Measurements from ENCODE around the gene TMEM92.
A peak's percentile ranks its signal among the peaks of the same experiment; 100 is the strongest.
"Not testable (repeated sequence)": the region's sequence is repeated elsewhere in the genome, so short reads cannot be mapped to it uniquely, and the experiment has no call there.

The TMEM92 gene

DNA sequence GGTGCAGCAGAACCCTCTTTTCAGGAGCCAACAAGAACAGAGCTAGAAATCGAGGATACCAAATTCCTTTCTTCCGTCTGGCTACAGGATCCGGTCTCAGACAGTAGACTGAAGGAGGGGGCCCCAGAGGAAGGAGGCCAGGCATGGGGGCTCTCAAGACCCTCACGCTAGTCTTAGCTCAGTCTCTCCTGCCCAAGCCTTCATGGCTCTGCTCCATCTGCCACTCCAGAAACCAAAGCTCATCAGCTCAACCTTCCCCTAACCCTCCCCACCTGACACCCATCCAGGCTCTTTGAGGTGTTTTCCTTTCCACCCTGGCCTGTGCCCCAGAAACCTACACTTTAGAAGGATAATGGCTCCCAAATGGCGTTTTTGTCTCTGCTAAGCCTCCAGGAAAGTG lies 6.2 kb upstream of the TMEM92 start:
- no peak overlapping the region for H3K4me3 ChIP-seq (ENCODE audit: severe bottlenecking)
- no peak for ATAC-seq (ENCODE audit: low read depth)
- H3K36me3 ChIP-seq (ENCODE audit: low read depth), result no peaks in the 10 kb centered on the region
- H3K4me1 ChIP-seq (ENCODE audit: insufficient read depth, poor library complexity, severe bottlenecking), result peaks cover 9% of the 10 kb centered on the region
- H3K27ac ChIP-seq (ENCODE audit: poor library complexity, severe bottlenecking), result no peak overlapping the region
- H3K9me3 ChIP-seq (ENCODE audit: severe bottlenecking), result no peaks in the 10 kb centered on the region
- no peaks in the 10 kb centered on the region for H3K27me3 ChIP-seq (ENCODE audit: insufficient read depth, poor library complexity, severe bottlenecking)
- peak; percentile 23 for DNase-seq (ENCODE audit: low spot score)
- TF ChIP-seq, protein P1, sequence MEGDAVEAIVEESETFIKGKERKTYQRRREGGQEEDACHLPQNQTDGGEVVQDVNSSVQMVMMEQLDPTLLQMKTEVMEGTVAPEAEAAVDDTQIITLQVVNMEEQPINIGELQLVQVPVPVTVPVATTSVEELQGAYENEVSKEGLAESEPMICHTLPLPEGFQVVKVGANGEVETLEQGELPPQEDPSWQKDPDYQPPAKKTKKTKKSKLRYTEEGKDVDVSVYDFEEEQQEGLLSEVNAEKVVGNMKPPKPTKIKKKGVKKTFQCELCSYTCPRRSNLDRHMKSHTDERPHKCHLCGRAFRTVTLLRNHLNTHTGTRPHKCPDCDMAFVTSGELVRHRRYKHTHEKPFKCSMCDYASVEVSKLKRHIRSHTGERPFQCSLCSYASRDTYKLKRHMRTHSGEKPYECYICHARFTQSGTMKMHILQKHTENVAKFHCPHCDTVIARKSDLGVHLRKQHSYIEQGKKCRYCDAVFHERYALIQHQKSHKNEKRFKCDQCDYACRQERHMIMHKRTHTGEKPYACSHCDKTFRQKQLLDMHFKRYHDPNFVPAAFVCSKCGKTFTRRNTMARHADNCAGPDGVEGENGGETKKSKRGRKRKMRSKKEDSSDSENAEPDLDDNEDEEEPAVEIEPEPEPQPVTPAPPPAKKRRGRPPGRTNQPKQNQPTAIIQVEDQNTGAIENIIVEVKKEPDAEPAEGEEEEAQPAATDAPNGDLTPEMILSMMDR (IDR thresholded peaks at IDR 0.05; ENCODE audit: poor library complexity, severe bottlenecking), result no peak

DNA sequence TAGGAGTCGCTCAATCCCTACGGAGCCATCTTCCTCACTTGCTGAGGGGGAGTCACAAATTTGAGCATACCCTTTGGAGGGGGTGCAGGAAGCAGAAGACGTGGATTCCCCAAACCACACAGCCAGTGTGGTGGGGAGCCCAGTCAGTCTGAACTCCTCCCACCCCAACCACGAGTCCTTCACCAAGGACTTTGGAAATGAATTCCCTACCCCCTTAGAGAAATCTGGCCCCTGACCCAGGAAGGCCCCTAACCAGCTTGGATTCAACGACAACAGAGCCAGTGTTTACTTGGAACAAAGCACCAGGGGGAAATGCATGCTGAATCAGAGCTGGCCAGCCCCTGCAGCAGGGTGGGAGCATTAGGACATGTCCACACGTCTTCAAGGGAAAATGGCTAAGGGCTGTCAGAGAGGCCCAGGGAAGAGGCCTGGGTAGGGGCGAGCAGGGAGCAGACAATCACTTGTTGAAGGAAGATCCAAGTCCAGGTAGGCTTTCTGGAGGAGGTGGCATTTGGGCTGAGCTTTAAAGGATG lies 5.5 kb upstream of the TMEM92 start:
- TF ChIP-seq, protein P1 (IDR thresholded peaks at IDR 0.05; ENCODE audit: poor library complexity, severe bottlenecking), result no peak
- ATAC-seq (ENCODE audit: low read depth) (no peak), DNase-seq (ENCODE audit: low spot score) (peak; percentile 24)
- Histone ChIP-seq H3K9me3 (ENCODE audit: severe bottlenecking) (no peaks in the 10 kb centered on the region), H3K27ac (ENCODE audit: poor library complexity, severe bottlenecking) (no peak overlapping the region), H3K36me3 (ENCODE audit: low read depth) (no peaks in the 10 kb centered on the region), H3K27me3 (ENCODE audit: insufficient read depth, poor library complexity, severe bottlenecking) (no peaks in the 10 kb centered on the region), H3K4me3 (ENCODE audit: severe bottlenecking) (no peak overlapping the region), H3K4me1 (ENCODE audit: insufficient read depth, poor library complexity, severe bottlenecking) (peaks cover 12% of the 10 kb centered on the region)

DNA sequence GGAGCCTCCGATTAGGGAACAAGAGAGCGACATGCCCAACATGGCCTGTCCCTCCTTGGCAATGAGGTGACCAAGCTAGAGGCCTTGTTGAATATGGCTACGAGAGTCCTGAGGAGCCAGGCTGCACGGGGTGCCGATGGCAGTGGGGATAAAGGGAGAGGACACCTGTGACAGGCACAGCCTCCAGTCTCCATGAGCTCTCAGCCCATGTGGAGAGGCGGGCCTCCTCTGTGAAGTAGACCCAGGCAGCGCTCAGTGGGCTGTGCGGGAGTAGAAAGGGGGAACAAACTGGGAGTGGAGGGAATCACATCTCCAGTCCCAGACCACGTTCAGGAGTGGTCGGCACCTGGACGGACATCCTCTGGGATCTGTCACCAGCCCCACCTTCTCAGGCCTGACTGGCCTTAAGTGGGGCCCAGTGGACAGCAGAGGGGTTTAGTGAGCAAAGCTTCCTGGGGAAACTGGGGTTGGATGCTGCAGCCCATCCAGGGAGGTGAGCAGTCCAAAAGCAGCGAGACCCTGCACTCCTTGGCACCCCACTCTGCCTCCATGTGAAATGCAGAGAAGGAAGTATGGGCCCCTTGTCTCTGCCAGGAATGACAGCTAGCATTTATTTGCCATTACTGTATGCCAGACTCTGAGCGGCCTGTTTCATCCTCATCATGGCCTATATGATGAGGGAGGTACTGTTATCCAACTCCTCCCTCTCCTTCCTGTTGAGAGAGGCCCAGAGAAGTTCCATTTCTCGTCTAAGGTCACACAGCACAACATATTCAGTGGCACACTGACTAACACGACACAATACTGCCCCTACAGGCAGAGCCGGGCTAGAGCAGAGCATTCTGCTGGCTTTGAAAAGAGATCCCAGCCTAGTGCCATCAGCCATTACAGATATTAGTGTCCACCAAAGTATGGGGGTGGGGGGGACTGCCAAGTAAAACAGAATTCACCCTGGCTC lies 4.5 kb upstream of the TMEM92 start:
- Histone ChIP-seq H3K4me1 (ENCODE audit: insufficient read depth, poor library complexity, severe bottlenecking) (peaks cover 16% of the 10 kb centered on the region), H3K4me3 (ENCODE audit: severe bottlenecking) (no peak overlapping the region), H3K27ac (ENCODE audit: poor library complexity, severe bottlenecking) (no peak overlapping the region), H3K9me3 (ENCODE audit: severe bottlenecking) (no peaks in the 10 kb centered on the region), H3K27me3 (ENCODE audit: insufficient read depth, poor library complexity, severe bottlenecking) (no peaks in the 10 kb centered on the region), H3K36me3 (ENCODE audit: low read depth) (no peaks in the 10 kb centered on the region)
- TF ChIP-seq, protein P1 (IDR thresholded peaks at IDR 0.05; ENCODE audit: poor library complexity, severe bottlenecking), result peak; percentile 83
- ATAC-seq (ENCODE audit: low read depth) (peak; percentile 54), DNase-seq (ENCODE audit: low spot score) (peak; percentile 48)

DNA sequence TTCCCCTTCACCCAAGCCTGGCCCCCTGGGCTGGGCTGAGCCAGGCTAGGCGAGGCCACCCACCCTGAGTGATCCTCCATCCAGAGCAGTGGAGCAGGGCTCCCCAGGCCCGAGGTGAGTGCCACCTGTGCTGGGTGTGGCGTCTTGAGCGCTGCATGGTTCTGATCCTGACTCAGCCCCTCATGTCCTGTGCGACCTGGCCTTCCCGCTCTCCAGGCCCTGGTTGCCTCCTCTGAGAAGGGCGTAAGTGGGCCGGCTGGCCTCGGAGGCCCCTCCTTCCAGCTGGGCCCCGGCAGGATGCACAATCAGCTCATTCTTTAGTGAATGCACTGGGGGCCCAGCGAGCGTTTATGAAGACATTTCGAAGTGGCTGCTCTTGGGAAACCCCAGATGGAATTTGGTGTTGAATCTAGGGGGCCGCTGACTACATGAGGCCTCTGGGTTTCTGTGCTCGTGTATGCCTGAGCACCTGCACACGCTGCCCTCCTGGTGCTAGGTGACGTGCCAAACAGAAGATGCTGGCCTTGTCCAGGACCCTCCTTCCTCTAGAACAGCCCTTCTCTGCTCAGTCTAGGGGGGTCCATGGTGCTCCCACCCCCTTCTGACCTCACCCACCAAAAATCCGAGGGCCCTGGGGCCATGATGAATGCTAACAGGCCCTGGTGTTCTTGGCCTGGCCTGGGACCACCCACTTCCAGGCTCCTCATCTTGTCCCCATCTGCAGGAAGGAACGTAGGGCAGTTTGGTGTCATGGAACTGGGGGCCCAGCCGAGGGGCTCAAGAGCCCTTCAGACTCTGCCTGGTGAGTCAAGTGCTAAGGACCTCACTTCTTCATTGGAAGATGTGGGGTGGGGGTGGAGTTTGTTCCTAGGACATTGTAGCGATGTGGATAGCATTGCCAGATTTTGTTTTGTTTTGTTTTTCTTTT lies 3.6 kb upstream of the TMEM92 start:
- H3K36me3 ChIP-seq (ENCODE audit: low read depth), result no peaks in the 10 kb centered on the region
- H3K9me3 ChIP-seq (ENCODE audit: severe bottlenecking), result no peaks in the 10 kb centered on the region
- no peak overlapping the region for H3K4me3 ChIP-seq (ENCODE audit: severe bottlenecking)
- H3K27me3 ChIP-seq (ENCODE audit: insufficient read depth, poor library complexity, severe bottlenecking), result no peaks in the 10 kb centered on the region
- H3K4me1 ChIP-seq (ENCODE audit: insufficient read depth, poor library complexity, severe bottlenecking), result peaks cover 16% of the 10 kb centered on the region
- no peak overlapping the region for H3K27ac ChIP-seq (ENCODE audit: poor library complexity, severe bottlenecking)
- DNase-seq (ENCODE audit: low spot score) (peak; percentile 56), ATAC-seq (ENCODE audit: low read depth) (peak; percentile 3; the same call in 1 of the 3 replicates)
- TF ChIP-seq, protein P1 (IDR thresholded peaks at IDR 0.05; ENCODE audit: poor library complexity, severe bottlenecking), result peak; percentile 52

DNA sequence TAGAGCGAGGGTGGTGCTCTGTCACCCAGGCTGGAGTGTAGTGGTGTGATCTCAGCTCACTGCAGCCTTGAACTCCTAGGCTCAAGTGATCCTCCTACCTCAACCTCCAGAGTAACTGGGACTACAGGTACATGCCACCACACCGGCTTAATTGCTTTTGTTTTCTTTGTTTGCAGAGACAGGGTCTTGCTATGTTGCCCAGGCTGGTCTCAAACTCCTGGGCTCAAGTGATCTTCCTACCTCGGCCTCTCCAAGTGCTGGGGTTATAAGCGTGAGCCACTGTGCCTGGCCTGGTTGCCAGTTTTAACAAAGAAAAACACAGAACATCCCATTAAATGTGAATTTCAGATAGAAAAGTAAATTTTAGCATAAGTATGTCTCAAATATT lies 2.9 kb upstream of the TMEM92 start:
- H3K4me1 ChIP-seq (ENCODE audit: insufficient read depth, poor library complexity, severe bottlenecking), result peaks cover 15% of the 10 kb centered on the region
- H3K27me3 ChIP-seq (ENCODE audit: insufficient read depth, poor library complexity, severe bottlenecking); H3K36me3 ChIP-seq (ENCODE audit: low read depth); H3K27ac ChIP-seq (ENCODE audit: poor library complexity, severe bottlenecking); H3K9me3 ChIP-seq (ENCODE audit: severe bottlenecking); H3K4me3 ChIP-seq (ENCODE audit: severe bottlenecking); ATAC-seq (ENCODE audit: low read depth): not testable (repeated sequence)
- peak; percentile 3 for DNase-seq (ENCODE audit: low spot score)

Measured in RWPE2 (cell line).